Heart right ventricle (tissue), 16 donors: ENCODE results near the gene C6orf132. TPM values are rescaled to one million over a fixed set of nuclear protein-coding genes. Genes with fewer than 3 reads are reported as not detected.

ENCODE experiments used
- ATAC-seq, 8 donors: fragments of 200-7000 bp; cut with Tn5 transposase; one replicate each; pipeline ENCODE4 v1.9.1; 2020; ENCODE audit warnings: mild to moderate bottlenecking in 8 of 8, moderate library complexity in 8 of 8, moderate number of reproducible peaks in 1 of 8
- DNase-seq, 2 donors: peaks; one replicate each; pipeline ENCODE4 v3.0.0-alpha.2; 2020
- H3K27ac ChIP-seq, 10 donors: fragments of 200-600 bp; sonication (generic) in 2 of 10; one replicate each; pipeline versions ENCODE4 v1.5.0 to v1.8.0; 2020 to 2022; ENCODE audit warnings: mild to moderate bottlenecking in 3 of 10
- H3K27me3 ChIP-seq, 7 donors: fragments of 200-600 bp; one replicate each; pipeline ENCODE4 v1.8.0; 2021 to 2022; ENCODE audit warnings: mild to moderate bottlenecking in 2 of 7
- H3K36me3 ChIP-seq, 9 donors: fragments of 200-600 bp; sonication (generic) in 1 of 9; one replicate each; pipeline versions ENCODE4 v1.5.0 to v1.8.0; 2020 to 2022; ENCODE audit warnings: mild to moderate bottlenecking in 2 of 9
- H3K4me1 ChIP-seq, 9 donors: fragments of 200-600 bp; sonication (generic) in 1 of 9; one replicate each; pipeline versions ENCODE4 v1.5.0 to v1.8.0; 2020 to 2022; ENCODE audit warnings: mild to moderate bottlenecking in 4 of 9
- H3K4me3 ChIP-seq, 10 donors: fragments of 200-600 bp; sonication (generic) in 2 of 10; one replicate each; pipeline versions ENCODE4 v1.5.0 to v1.8.0; 2020 to 2022; ENCODE audit warnings: mild to moderate bottlenecking in 7 of 10, moderate library complexity in 2 of 10
- H3K9me3 ChIP-seq, 11 donors: fragments of 200-600 bp in 10 of 11; sonication (generic) in 2 of 11; one replicate each; pipeline versions ENCODE4 v1.5.0 to v1.8.0; 2013 to 2022; ENCODE audit warnings: mild to moderate bottlenecking in 2 of 11, control low read depth in 1 of 11, moderate library complexity in 1 of 11
- WGBS, 2 donors: extraction: QIAGEN DNeasy Blood & Tissue Kit; methylation state at CpG; one replicate each; pipeline ENCODE4 v1.1.7; 2013; ENCODE audit warnings: inconsistent platforms in 1 of 2; 5-methylcytosine and 5-hydroxymethylcytosine counted together
- intact Hi-C, 10 donors: fragments of 100-400 bp; cut with DNase I; formaldehyde crosslinking; loops; one replicate each; pipeline versions ENCODE4 v1.11.1 to v1.14.2; 2022
- polyA plus RNA-seq, 2 donors: library from polyadenylated mRNA; stranded (reverse); fragments of 200-250 nt; gene quantifications; one replicate each; pipeline ENCODE4 v1.2.3, GENCODE V29; 2013
- total RNA-seq, 10 donors: library from RNA; stranded (reverse); fragmentation: NEBNext Ultra II Directional in 3 of 10; extraction: Animal tissue kit (Norgen Biotek cat#: 25700) in 3 of 10; gene quantifications; one replicate each; pipeline versions ENCODE4 v1.2.1 to v1.2.4, GENCODE V29; 2021 to 2023
- TF ChIP-seq, protein P1 (sequence below), 9 donors: fragments of 200-600 bp; sonication (generic) in 2 of 9; IDR thresholded peaks; one replicate each; pipeline versions ENCODE4 v1.5.0 to v1.8.0; 2021 to 2022; ENCODE audit warnings: antibody characterized with exemption in 9 of 9, mild to moderate bottlenecking in 5 of 9, moderate library complexity in 1 of 9
- donor health status: Arrhythmogenic right ventricular cardiomyopathy.
- donor health status: ischemic (EF 13 %, LVEDD 7.1; RV severe dilation, severe dysfunction).
- donor health status: healthy with polysubstance abuse.
- donor health status: DM: no; HTN: yes; CAD: no.
- donor health status: DM: no; HTN: no; CAD: no.
- donor health status: ischemic (EF 25% LVEDD 6.9; RV normal size, moderate dysfunction).
- donor health status: ischemic (EF 25% LVEDD 5.7; RV mildly dilated, moderate dysfunction).
- donor health status: healthy.
- donor health status: DM: yes; HTN: yes; CAD: no.
- donor health status: Ischemic cardiomyopathy.
- donor health status: ischemic (EF 35%, LVEDD 5.7; RV mildly dilated, moderate dysfunction).
- donor health status: nonischemic (EF 11% LVEDD 7.7; RV severe dilation, severe dysfunction).
- donor health status: DM: yes; HTN: yes; CAD: no.
- donor health status: PGD.
- donor health status: ischemic (EF 29% LVEDD 5.4; RV normal size, mild dysfunction).
- donor health status: nonischemic (EF 23%, LVEDD 6.1; RV moderate dilation, normal function).

Gene C6orf132
- total and polyA plus RNA-seq, 12 donors, result 0.23 to 2.9 (median 1.9) TPM

DNA sequence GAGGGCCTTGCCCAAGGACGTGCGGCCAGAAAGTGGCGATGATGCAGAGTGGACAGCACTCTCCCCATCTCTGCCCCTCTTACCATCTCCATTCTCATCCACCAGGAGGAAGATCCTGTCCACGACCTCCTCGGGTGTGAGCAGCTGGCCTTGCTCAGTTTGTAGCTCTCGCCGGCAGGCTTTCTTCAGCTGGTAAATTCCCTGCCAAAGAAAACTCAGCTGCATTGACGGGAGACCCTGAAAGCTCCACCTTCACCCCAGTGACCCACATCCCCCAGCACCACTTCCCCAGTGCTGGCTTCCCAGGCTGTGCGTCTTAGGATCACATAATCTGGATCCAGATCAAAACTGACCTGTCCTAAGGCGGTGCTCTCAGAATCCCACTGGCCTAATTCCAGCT, 43.2 kb upstream of the C6orf132 start:
- Histone ChIP-seq H3K4me1 (peaks cover 0 to 10% (median 0%) of the 10 kb centered on the region in 9 donors), H3K9me3 (no peaks in the 10 kb centered on the region), H3K36me3 (peaks cover 0 to 5% (median 0%) of the 10 kb centered on the region in 9 donors), H3K4me3 (no peak overlapping the region), H3K27me3 (no peaks in the 10 kb centered on the region), H3K27ac (no peak overlapping the region)
- TF ChIP-seq, protein P1, sequence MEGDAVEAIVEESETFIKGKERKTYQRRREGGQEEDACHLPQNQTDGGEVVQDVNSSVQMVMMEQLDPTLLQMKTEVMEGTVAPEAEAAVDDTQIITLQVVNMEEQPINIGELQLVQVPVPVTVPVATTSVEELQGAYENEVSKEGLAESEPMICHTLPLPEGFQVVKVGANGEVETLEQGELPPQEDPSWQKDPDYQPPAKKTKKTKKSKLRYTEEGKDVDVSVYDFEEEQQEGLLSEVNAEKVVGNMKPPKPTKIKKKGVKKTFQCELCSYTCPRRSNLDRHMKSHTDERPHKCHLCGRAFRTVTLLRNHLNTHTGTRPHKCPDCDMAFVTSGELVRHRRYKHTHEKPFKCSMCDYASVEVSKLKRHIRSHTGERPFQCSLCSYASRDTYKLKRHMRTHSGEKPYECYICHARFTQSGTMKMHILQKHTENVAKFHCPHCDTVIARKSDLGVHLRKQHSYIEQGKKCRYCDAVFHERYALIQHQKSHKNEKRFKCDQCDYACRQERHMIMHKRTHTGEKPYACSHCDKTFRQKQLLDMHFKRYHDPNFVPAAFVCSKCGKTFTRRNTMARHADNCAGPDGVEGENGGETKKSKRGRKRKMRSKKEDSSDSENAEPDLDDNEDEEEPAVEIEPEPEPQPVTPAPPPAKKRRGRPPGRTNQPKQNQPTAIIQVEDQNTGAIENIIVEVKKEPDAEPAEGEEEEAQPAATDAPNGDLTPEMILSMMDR (IDR thresholded peaks at IDR 0.05), result no peak
- 54 to 71% methylated on average over 10 of the region's 10 CpGs for WGBS, 2 donors
- ATAC-seq (peak in 6 of 8 donors; percentile 28 to 80 (median 41)), DNase-seq (peak in 1 of 2 donors; percentile 33)
- intact Hi-C loops, result no loop called here

- Histone ChIP-seq H3K27me3 (peaks cover 0 to 2% (median 0%) of the 10 kb centered on the region in 7 donors), H3K4me1 (peaks cover 0 to 10% (median 0%) of the 10 kb centered on the region in 9 donors), H3K27ac (no peak overlapping the region), H3K9me3 (no peaks in the 10 kb centered on the region), H3K36me3 (peaks cover 0 to under 1% (median 0%) of the 10 kb centered on the region in 9 donors), H3K4me3 (no peak overlapping the region)
- TF ChIP-seq, protein P1 (IDR thresholded peaks at IDR 0.05), result no peak
- no peak for DNase-seq
- no peak for ATAC-seq
- intact Hi-C loops, result no loop called here
- 87 to 91% methylated on average over 4 of the region's 4 CpGs for WGBS, 2 donors
Observed at GRCh38 chr6:42184475-42184874, 42.1 kb upstream of the C6orf132 start.

DNA sequence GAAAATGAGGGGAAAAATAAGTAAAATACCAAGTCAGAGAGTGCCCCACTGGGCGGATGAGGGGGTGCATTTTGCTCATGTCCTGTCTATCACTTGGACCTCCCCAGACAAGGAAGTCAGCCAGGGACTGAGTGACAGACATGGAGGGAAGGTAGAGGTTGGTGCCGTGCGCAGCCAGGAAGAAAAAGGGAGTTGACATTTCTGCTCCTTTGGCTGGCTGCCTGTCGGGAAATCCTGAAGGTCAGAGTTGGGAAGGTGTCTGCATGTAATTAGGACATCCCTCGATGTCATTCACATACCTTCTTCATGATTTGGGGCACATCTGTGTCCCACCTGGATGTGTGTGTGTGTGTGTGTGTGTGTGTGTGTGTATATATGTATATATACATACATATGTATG, 39.7 kb upstream of the C6orf132 start:
- DNase-seq (no peak), ATAC-seq (no peak)
- intact Hi-C loops, result no loop called here
- H3K4me3 ChIP-seq, result no peak overlapping the region
- H3K36me3 ChIP-seq, result no peaks in the 10 kb centered on the region
- H3K27ac ChIP-seq, result no peak overlapping the region
- peaks cover 0 to 10% (median 0%) of the 10 kb centered on the region in 9 donors for H3K4me1 ChIP-seq
- peaks cover 0 to 21% (median 11%) of the 10 kb centered on the region in 7 donors for H3K27me3 ChIP-seq
- TF ChIP-seq, protein P1 (IDR thresholded peaks at IDR 0.05), result no peak
- WGBS, 2 donors, result 54 to 74% methylated on average over 5 of the region's 5 CpGs
- no peaks in the 10 kb centered on the region for H3K9me3 ChIP-seq

- ATAC-seq (no peak), DNase-seq (no peak)
- Histone ChIP-seq H3K27ac (no peak overlapping the region), H3K27me3 (peaks cover 0 to 21% (median 11%) of the 10 kb centered on the region in 7 donors), H3K4me1 (peaks cover 0 to 6% (median 0%) of the 10 kb centered on the region in 9 donors), H3K4me3 (no peak overlapping the region), H3K9me3 (no peaks in the 10 kb centered on the region), H3K36me3 (no peaks in the 10 kb centered on the region)
- TF ChIP-seq, protein P1 (IDR thresholded peaks at IDR 0.05), result no peak
- 79% methylated on average over 3 of the region's 3 CpGs for WGBS, 2 donors
- intact Hi-C loops, result loop anchor here in 1 of 10 donors (10.0 kb wide), 1 partner anchor 405 kb away; the partner anchor contains the start of gene FRS3
Observed at GRCh38 chr6:42179945-42180313, 37.5 kb upstream of the C6orf132 start.
